GM23338 (cell line): Measurements from ENCODE around the gene NPW. TPM values are rescaled to one million over a fixed set of nuclear protein-coding genes. Genes with fewer than 3 reads are reported as not detected.

Source experiments
- ATAC-seq: fragments of 200-7000 bp; cut with Tn5 transposase; 3 replicates; pipeline ENCODE4 v1.9.1; 2020
- DNase-seq: peaks from one replicate; pipeline ENCODE4 v3.0.0-alpha.2; 2015; ENCODE audit warnings: low spot score
- H2AFZ ChIP-seq: fragments of 200-600 bp; sonication (generic); 2 replicates; pipeline ENCODE4 v1.8.0; 2016; ENCODE audit warnings: antibody characterized with exemption, mild to moderate bottlenecking, moderate library complexity
- H3F3A ChIP-seq: fragments of 200-600 bp; sonication (generic); replicated peaks from 2 replicates; pipeline ENCODE4 v1.8.0; 2017; ENCODE audit warnings: antibody characterized with exemption, mixed run types, low read depth
- H3K27ac ChIP-seq: fragments of 200-600 bp; sonication (generic); 2 replicates; pipeline ENCODE4 v1.6.1; 2016; ENCODE audit warnings: low read depth
- H3K27me3 ChIP-seq: fragments of 200-600 bp; sonication (generic); 2 replicates; pipeline ENCODE4 v1.8.0; 2016; ENCODE audit warnings: mild to moderate bottlenecking, mixed run types, moderate library complexity; ENCODE audit not compliant: insufficient read depth
- H3K36me3 ChIP-seq: fragments of 200-600 bp; sonication (generic); 2 replicates; pipeline ENCODE4 v1.8.0; 2016; ENCODE audit warnings: mild to moderate bottlenecking; ENCODE audit not compliant: insufficient read depth
- H3K4me1 ChIP-seq: fragments of 200-600 bp; sonication (generic); 2 replicates; pipeline ENCODE4 v1.8.0; 2016; ENCODE audit warnings: mild to moderate bottlenecking, moderate library complexity; ENCODE audit not compliant: insufficient read depth
- H3K4me2 ChIP-seq: fragments of 200-600 bp; sonication (generic); 2 replicates; pipeline ENCODE4 v1.7.1; 2017; ENCODE audit warnings: mixed run types
- H3K4me3 ChIP-seq: fragments of 200-600 bp; sonication (generic); 2 replicates; pipeline ENCODE4 v1.6.1; 2016; ENCODE audit warnings: mixed run types
- H3K79me2 ChIP-seq: fragments of 200-600 bp; sonication (generic); replicated peaks from 2 replicates; pipeline ENCODE4 v1.8.0; 2017; ENCODE audit warnings: mild to moderate bottlenecking; ENCODE audit not compliant: insufficient read depth
- H3K9me2 ChIP-seq: fragments of 200-600 bp; sonication (generic); 2 replicates; pipeline ENCODE4 v1.8.0; 2017; ENCODE audit not compliant: insufficient read depth
- H4K20me1 ChIP-seq: fragments of 200-600 bp; sonication (generic); replicated peaks from 2 replicates; pipeline ENCODE4 v1.8.0; 2017; ENCODE audit warnings: mild to moderate bottlenecking; ENCODE audit not compliant: insufficient read depth
- H3K27ac Mint-ChIP-seq: 2 replicates; pipeline ENCODE4 v1.8.0; 2020; ENCODE audit warnings: inconsistent platforms, mild to moderate bottlenecking, moderate library complexity, mixed read lengths
- H3K27me3 Mint-ChIP-seq: 3 replicates; pipeline ENCODE4 v1.8.0; 2022; ENCODE audit warnings: low read depth, mild to moderate bottlenecking, moderate library complexity, mixed read lengths, inconsistent platforms; ENCODE audit not compliant: insufficient read depth, poor library complexity
- H3K36me3 Mint-ChIP-seq: 3 replicates; pipeline ENCODE4 v1.8.0; 2021; ENCODE audit warnings: low read depth, mild to moderate bottlenecking, inconsistent platforms, moderate library complexity, mixed read lengths
- H3K4me1 Mint-ChIP-seq: 3 replicates; pipeline ENCODE4 v1.8.0; 2020; ENCODE audit warnings: mild to moderate bottlenecking, inconsistent platforms, mixed read lengths
- H3K4me3 Mint-ChIP-seq: 3 replicates; pipeline ENCODE4 v1.8.0; 2021; ENCODE audit warnings: moderate library complexity, mild to moderate bottlenecking, inconsistent platforms, mixed read lengths
- H3K9me3 Mint-ChIP-seq: 3 replicates; pipeline ENCODE4 v1.8.0; 2020; ENCODE audit warnings: moderate library complexity, mild to moderate bottlenecking, inconsistent platforms, mixed read lengths
- CREB1 ChIP-seq: fragments of 250-450 bp; sonication (Bioruptor Pico); IDR thresholded peaks from 2 replicates; pipeline ENCODE4 v1.5.0; 2020; ENCODE audit warnings: low read depth, mild to moderate bottlenecking, moderate library complexity
- CTCF ChIP-seq, 2 experiments: fragments of 200-600 bp in 1 of 2; sonication (generic) in 1 of 2; conservative IDR thresholded peaks; 2 replicates each; pipeline versions ENCODE4 v1.5.1 to v1.6.1; 2016 to 2017; ENCODE audit warnings: antibody characterized with exemption in 2 of 2, low read depth in 2 of 2, mild to moderate bottlenecking in 2 of 2, moderate library complexity in 1 of 2
- EZH2 ChIP-seq: fragments of 200-600 bp; sonication (generic); IDR thresholded peaks from one replicate; pipeline ENCODE4 v1.8.0; 2017; ENCODE audit warnings: antibody characterized with exemption, mild to moderate bottlenecking, low read depth; ENCODE audit not compliant: unreplicated experiment
- POLR2AphosphoS5 ChIP-seq: IDR thresholded peaks from 2 replicates; pipeline ENCODE4 v1.6.1; 2016; ENCODE audit warnings: antibody characterized with exemption, low read depth
- STAT1 ChIP-seq: IDR thresholded peaks from one replicate; pipeline ENCODE4 v1.6.1; 2016; ENCODE audit warnings: antibody characterized with exemption; ENCODE audit not compliant: unreplicated experiment
- polyA plus RNA-seq: library from polyadenylated mRNA; unstranded; fragments of >200 nt; fragmentation: Nextera tagmentation; extraction: Ambion mirVana; gene quantifications from 2 replicates; pipeline ENCODE4 v1.2.1, GENCODE V29; 2016
- total RNA-seq: library from RNA; depleted of rRNA; stranded (reverse); fragments of >200 nt; shearing (Covaris generic); gene quantifications from 2 replicates; pipeline ENCODE4 v1.2.3, GENCODE V29; 2014
- TF ChIP-seq, protein P1 (sequence below): fragments of 250-450 bp; sonication (Bioruptor Pico); IDR thresholded peaks from 2 replicates; pipeline ENCODE4 v1.5.0; 2020; ENCODE audit warnings: mild to moderate bottlenecking, moderate library complexity
- TF ChIP-seq, protein P2 (sequence below): IDR thresholded peaks from 2 replicates; pipeline ENCODE4 v1.6.1; 2016; ENCODE audit warnings: antibody characterized with exemption

The NPW gene
- total and polyA plus RNA-seq, 2 experiments from 2014 or later = 4.5 to 37.6 TPM

GRCh38 chr16:1978476-1979120 is 41.0 kb upstream of the NPW start (continued):
- TF ChIP-seq, protein P1, sequence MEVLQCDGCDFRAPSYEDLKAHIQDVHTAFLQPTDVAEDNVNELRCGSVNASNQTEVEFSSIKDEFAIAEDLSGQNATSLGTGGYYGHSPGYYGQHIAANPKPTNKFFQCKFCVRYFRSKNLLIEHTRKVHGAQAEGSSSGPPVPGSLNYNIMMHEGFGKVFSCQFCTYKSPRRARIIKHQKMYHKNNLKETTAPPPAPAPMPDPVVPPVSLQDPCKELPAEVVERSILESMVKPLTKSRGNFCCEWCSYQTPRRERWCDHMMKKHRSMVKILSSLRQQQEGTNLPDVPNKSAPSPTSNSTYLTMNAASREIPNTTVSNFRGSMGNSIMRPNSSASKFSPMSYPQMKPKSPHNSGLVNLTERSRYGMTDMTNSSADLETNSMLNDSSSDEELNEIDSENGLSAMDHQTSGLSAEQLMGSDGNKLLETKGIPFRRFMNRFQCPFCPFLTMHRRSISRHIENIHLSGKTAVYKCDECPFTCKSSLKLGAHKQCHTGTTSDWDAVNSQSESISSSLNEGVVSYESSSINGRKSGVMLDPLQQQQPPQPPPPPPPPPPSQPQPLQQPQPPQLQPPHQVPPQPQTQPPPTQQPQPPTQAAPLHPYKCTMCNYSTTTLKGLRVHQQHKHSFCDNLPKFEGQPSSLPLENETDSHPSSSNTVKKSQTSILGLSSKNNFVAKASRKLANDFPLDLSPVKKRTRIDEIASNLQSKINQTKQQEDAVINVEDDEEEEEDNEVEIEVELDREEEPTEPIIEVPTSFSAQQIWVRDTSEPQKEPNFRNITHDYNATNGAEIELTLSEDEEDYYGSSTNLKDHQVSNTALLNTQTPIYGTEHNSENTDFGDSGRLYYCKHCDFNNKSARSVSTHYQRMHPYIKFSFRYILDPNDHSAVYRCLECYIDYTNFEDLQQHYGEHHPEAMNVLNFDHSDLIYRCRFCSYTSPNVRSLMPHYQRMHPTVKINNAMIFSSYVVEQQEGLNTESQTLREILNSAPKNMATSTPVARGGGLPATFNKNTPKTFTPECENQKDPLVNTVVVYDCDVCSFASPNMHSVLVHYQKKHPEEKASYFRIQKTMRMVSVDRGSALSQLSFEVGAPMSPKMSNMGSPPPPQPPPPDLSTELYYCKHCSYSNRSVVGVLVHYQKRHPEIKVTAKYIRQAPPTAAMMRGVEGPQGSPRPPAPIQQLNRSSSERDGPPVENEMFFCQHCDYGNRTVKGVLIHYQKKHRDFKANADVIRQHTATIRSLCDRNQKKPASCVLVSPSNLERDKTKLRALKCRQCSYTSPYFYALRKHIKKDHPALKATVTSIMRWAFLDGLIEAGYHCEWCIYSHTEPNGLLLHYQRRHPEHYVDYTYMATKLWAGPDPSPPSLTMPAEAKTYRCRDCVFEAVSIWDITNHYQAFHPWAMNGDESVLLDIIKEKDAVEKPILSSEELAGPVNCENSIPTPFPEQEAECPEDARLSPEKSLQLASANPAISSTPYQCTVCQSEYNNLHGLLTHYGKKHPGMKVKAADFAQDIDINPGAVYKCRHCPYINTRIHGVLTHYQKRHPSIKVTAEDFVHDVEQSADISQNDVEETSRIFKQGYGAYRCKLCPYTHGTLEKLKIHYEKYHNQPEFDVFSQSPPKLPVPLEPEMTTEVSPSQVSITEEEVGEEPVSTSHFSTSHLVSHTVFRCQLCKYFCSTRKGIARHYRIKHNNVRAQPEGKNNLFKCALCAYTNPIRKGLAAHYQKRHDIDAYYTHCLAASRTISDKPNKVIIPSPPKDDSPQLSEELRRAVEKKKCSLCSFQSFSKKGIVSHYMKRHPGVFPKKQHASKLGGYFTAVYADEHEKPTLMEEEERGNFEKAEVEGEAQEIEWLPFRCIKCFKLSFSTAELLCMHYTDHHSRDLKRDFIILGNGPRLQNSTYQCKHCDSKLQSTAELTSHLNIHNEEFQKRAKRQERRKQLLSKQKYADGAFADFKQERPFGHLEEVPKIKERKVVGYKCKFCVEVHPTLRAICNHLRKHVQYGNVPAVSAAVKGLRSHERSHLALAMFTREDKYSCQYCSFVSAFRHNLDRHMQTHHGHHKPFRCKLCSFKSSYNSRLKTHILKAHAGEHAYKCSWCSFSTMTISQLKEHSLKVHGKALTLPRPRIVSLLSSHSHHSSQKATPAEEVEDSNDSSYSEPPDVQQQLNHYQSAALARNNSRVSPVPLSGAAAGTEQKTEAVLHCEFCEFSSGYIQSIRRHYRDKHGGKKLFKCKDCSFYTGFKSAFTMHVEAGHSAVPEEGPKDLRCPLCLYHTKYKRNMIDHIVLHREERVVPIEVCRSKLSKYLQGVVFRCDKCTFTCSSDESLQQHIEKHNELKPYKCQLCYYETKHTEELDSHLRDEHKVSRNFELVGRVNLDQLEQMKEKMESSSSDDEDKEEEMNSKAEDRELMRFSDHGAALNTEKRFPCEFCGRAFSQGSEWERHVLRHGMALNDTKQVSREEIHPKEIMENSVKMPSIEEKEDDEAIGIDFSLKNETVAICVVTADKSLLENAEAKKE (CRISPR knock-in tag) = no peak
- TF ChIP-seq CTCF (conservative IDR thresholded peaks at IDR 0.05; ENCODE audit: low read depth in 2 of 2) (no peak), CREB1 (CRISPR knock-in tag) (no peak), EZH2 (no peak)

DNA sequence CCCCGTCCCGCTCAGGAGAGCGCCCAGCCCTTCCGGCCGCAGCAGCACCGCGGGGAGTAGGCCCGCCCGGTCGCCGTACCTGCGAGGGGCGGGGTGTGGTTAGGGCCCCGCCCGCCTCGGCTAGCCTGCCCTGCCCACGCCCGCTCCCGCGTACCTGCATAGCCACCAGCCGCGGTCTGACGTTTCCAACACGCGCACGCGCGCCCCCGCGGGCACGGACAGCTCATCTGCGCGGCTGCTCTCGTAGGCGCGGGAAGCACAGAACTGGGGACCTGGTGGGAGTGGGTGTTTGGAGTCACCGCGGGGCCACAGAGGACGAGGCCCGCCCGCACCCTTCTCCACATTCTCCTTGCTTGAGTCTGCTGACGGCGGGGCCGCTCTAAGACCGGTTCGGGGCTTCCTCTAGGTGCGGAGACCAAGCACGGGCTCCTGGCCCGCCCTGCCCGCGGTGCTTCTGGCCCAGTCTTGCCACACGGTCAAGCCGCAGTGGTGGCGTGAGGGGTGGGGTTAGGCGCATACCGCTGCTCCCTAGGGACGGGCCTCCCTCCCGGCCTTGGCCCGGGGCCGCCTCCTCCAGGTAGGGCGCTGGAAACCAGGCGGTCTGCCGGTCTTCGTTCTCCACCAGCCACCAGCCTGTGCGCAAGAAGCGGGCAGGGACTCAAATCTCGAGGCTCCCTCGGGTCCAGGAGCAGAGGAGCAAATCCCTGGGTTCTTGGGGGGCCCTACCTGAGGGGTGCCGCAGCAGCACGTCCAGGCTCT is 40.1 kb upstream of the NPW start:
- Mint-ChIP-seq H3K27ac (no peak overlapping the region), H3K4me1 (peaks cover 19% of the 10 kb centered on the region), H3K36me3 (peaks cover 11% of the 10 kb centered on the region; the same call in 2 of the 3 replicates), H3K27me3 (peaks cover 42% of the 10 kb centered on the region), H3K4me3 (peak overlapping the region; percentile 68), H3K9me3 (no peaks in the 10 kb centered on the region)
- Histone ChIP-seq H3K4me3 (peak overlapping the region; percentile 68), H3K27ac (no peak overlapping the region), H3K4me2 (peak overlapping the region; percentile 89), H3K4me1 (peaks cover 16% of the 10 kb centered on the region), H3K36me3 (no peaks in the 10 kb centered on the region), H3K9me2 (no peaks in the 10 kb centered on the region), H3K27me3 (peaks cover 36% of the 10 kb centered on the region), H2AFZ (0 out of 2 replicates have a peak overlapping the region, but pooled peaks have one; percentile 18), H4K20me1 (no peaks in the 10 kb centered on the region; the same call in none of the 2 replicates), H3F3A (peaks cover 25% of the 10 kb centered on the region), H3K79me2 (no peaks in the 10 kb centered on the region)
- ATAC-seq (peak; percentile 48), DNase-seq (peak; percentile 78)
- TF ChIP-seq POLR2AphosphoS5 (peak; percentile 84), STAT1 (no peak)
- TF ChIP-seq, protein P2, sequence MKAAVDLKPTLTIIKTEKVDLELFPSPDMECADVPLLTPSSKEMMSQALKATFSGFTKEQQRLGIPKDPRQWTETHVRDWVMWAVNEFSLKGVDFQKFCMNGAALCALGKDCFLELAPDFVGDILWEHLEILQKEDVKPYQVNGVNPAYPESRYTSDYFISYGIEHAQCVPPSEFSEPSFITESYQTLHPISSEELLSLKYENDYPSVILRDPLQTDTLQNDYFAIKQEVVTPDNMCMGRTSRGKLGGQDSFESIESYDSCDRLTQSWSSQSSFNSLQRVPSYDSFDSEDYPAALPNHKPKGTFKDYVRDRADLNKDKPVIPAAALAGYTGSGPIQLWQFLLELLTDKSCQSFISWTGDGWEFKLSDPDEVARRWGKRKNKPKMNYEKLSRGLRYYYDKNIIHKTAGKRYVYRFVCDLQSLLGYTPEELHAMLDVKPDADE = peak; percentile 11; the same call in 1 of the 2 replicates
